HepG2 (cell line): ENCODE measurements around the gene GPATCH4. TPM values are rescaled to one million over a fixed set of nuclear protein-coding genes. Genes with fewer than 3 reads are reported as not detected.

ENCODE experiments used
- ATAC-seq: fragments of 200-7000 bp; cut with Tn5 transposase; 3 replicates; pipeline ENCODE4 v1.9.1; 2020; ENCODE audit warnings: mild to moderate bottlenecking, moderate library complexity
- BruUV-seq: library from RNA; stranded (reverse); fragments of 400-500 nt; replicated peaks from 2 replicates; lab custom pipeline; 2021; lab: Mats Ljungman, UMichigan
- CTCF ChIA-PET: fragments of 300-600 bp; formaldehyde crosslinking; extraction: SDS; loops from one replicate; lab custom pipeline; 2021; ENCODE audit warnings: low total read pairs, inconsistent platforms, low intra/inter-chr PET ratio; lab: Yijun Ruan, JAX
- POLR2A ChIA-PET: fragments of 350-600 bp; sonication (Branson Sonifier 250); formaldehyde crosslinking; loops from one replicate; lab custom pipeline; 2020; ENCODE audit warnings: antibody characterized with exemption, inconsistent platforms; lab: Yijun Ruan, JAX
- DNase-seq: peaks from one replicate; pipeline ENCODE4 v3.0.0-alpha.2; 2015; ENCODE audit warnings: low spot score
- FAIRE-seq: peaks from 3 replicates; lab custom pipeline; 2011; peaks lifted over from hg19 to GRCh38; lab: Jason Lieb, UNC
- H2AFZ ChIP-seq: one replicate; pipeline ENCODE4 v1.6.1; 2011; ENCODE audit warnings: low read length, inconsistent platforms
- H3K27ac ChIP-seq: fragments of 300-600 bp; 3 replicates; pipeline ENCODE4 v1.8.0; 2011; ENCODE audit warnings: mixed run types, mild to moderate bottlenecking, mixed read lengths, low read length, inconsistent platforms; ENCODE audit not compliant: insufficient read depth; ENCODE audit errors: extremely low read length
- H3K27me3 ChIP-seq, 2 experiments: fragments of 200-600 bp in 1 of 2; 2 replicates in 1 of 2; 3 replicates in 1 of 2; pipeline versions ENCODE4 v1.6.0 to v1.8.0; 2011; ENCODE audit warnings: low read length in 2 of 2, mild to moderate bottlenecking in 2 of 2, moderate library complexity in 2 of 2, inconsistent platforms in 1 of 2; ENCODE audit not compliant: insufficient read depth in 2 of 2, control insufficient read depth in 1 of 2
- H3K36me3 ChIP-seq, 2 experiments: fragments of 200-600 bp in 1 of 2; replicated peaks in 1 of 2; 2 replicates in 1 of 2; 3 replicates in 1 of 2; pipeline versions ENCODE4 v1.5.1 to v1.8.0; 2011; ENCODE audit warnings: low read length in 2 of 2, inconsistent platforms in 1 of 2; ENCODE audit not compliant: insufficient read depth in 2 of 2, control insufficient read depth in 1 of 2
- H3K4me1 ChIP-seq: 2 replicates; pipeline ENCODE4 v1.5.1; 2012; ENCODE audit warnings: low read length, inconsistent platforms; ENCODE audit not compliant: insufficient read depth
- H3K4me2 ChIP-seq: 2 replicates; pipeline ENCODE4 v1.6.0; 2011; ENCODE audit warnings: low read depth, low read length, inconsistent platforms
- H3K4me3 ChIP-seq, 3 experiments: fragments of 200-600 bp in 1 of 3; sonication (generic), shearing (Covaris generic) in 1 of 3; replicated peaks in 1 of 3; 2 replicates each; pipeline ENCODE4 v1.5.1; 2011 to 2016; ENCODE audit warnings: low read length in 3 of 3, inconsistent platforms in 2 of 3, low read depth in 2 of 3, mild to moderate bottlenecking in 2 of 3, control low read depth in 1 of 3, mixed read lengths in 1 of 3; ENCODE audit not compliant: insufficient read depth in 1 of 3
- H3K79me2 ChIP-seq: one replicate; pipeline ENCODE4 v1.6.1; 2011; ENCODE audit warnings: low read length, inconsistent platforms; ENCODE audit not compliant: insufficient read depth
- H3K9ac ChIP-seq: 2 replicates; pipeline ENCODE4 v1.6.0; 2011; ENCODE audit warnings: mild to moderate bottlenecking, low read depth, low read length, inconsistent platforms; ENCODE audit not compliant: insufficient read depth
- H3K9me3 ChIP-seq: 2 replicates; pipeline ENCODE4 v1.5.1; 2012; ENCODE audit warnings: mild to moderate bottlenecking, low read length
- H4K20me1 ChIP-seq: 2 replicates; pipeline ENCODE4 v1.6.0; 2011; ENCODE audit warnings: inconsistent platforms, mild to moderate bottlenecking, low read length, moderate library complexity; ENCODE audit not compliant: insufficient read depth
- DNMT1 ChIP-seq: sonication (generic); formaldehyde crosslinking; IDR thresholded peaks from 2 replicates; pipeline ENCODE4 v1.5.1; 2020; ENCODE audit warnings: mild to moderate bottlenecking, missing genetic modification reagents
- GZF1 ChIP-seq: sonication (generic); formaldehyde crosslinking; IDR thresholded peaks from 2 replicates; pipeline ENCODE4 v1.5.1; 2020; ENCODE audit warnings: mild to moderate bottlenecking, missing genetic modification reagents
- KLF15 ChIP-seq: sonication (generic); formaldehyde crosslinking; IDR thresholded peaks from 2 replicates; pipeline ENCODE4 v1.8.1; 2023; ENCODE audit warnings: borderline replicate concordance, mild to moderate bottlenecking, inconsistent platforms, missing genetic modification reagents, mixed read lengths
- PHF21A ChIP-seq: sonication (generic); formaldehyde crosslinking; IDR thresholded peaks from 2 replicates; pipeline ENCODE4 v1.5.0; 2020; ENCODE audit warnings: mild to moderate bottlenecking, missing genetic modification reagents
- POLR2G ChIP-seq: fragments of 200-400 bp; formaldehyde crosslinking; IDR thresholded peaks from 2 replicates; pipeline ENCODE4 v1.6.1; 2018; ENCODE audit warnings: mild to moderate bottlenecking, low read depth, low read length, moderate library complexity
- RELA ChIP-seq: sonication (generic); formaldehyde crosslinking; IDR thresholded peaks from 2 replicates; pipeline ENCODE4 v1.4.0; 2020; ENCODE audit warnings: missing genetic modification reagents
- THAP11 ChIP-seq: IDR thresholded peaks from 2 replicates; pipeline ENCODE4 v1.6.1; 2016; ENCODE audit warnings: missing biosample characterization, missing genetic modification reagents
- ZNF138 ChIP-seq: sonication (generic); formaldehyde crosslinking; IDR thresholded peaks from 2 replicates; pipeline ENCODE4 v1.5.0; 2020; ENCODE audit warnings: mild to moderate bottlenecking, low read depth, missing genetic modification reagents
- ZNF530 ChIP-seq: sonication (generic); formaldehyde crosslinking; IDR thresholded peaks from 2 replicates; pipeline ENCODE4 v1.5.0; 2020; ENCODE audit warnings: low read depth, mild to moderate bottlenecking, missing genetic modification reagents
- ZNF792 ChIP-seq: IDR thresholded peaks from 2 replicates; pipeline ENCODE4 v1.6.1; 2016
- WGBS: methylation state at CpG from one replicate; pipeline ENCODE4 v1.1.6; 2017; ENCODE audit warnings: low lambda C conversion rate; 5-methylcytosine and 5-hydroxymethylcytosine counted together
- in situ Hi-C: cut with HindIII; loops from 2 replicates; pipeline ENCODE4 v1.10.0; 2017; ENCODE audit warnings: low pct_unique_long_range_greater_than_20kb; ENCODE audit not compliant: extremely low pct_ligation_motif_present
- intact Hi-C: fragments of 100-400 bp; cut with micrococcal nuclease; formaldehyde crosslinking; loops from one replicate; pipeline ENCODE4 v1.10.0; 2022; ENCODE audit not compliant: unreplicated experiment
- polyA plus RNA-seq, 8 experiments: library from polyadenylated mRNA; depleted of rRNA in 3 of 8; stranded (reverse) in 7 of 8; unstranded in 1 of 8; fragments of >200 nt; fragmentation: Illumina TruSeq in 4 of 8; extraction: Trizol in 4 of 8; gene quantifications; 2 replicates each; pipeline versions ENCODE4 v1.2.1 to v1.2.3, GENCODE V29; 2011 to 2016; ENCODE audit warnings: low read depth in 4 of 8, missing spikeins in 1 of 8, mixed read lengths in 1 of 8; ENCODE audit not compliant: insufficient read depth in 1 of 8
- total RNA-seq, 5 experiments: library from RNA; depleted of rRNA; stranded (reverse); fragments of >200 nt; fragmentation: Illumina TruSeq; extraction: Trizol; gene quantifications; 2 replicates each; pipeline ENCODE4 v1.2.3, GENCODE V29; 2016; ENCODE audit warnings: low read depth in 1 of 5
- TF ChIP-seq, protein P1 (sequence below), 2 experiments: fragments of 450-650 bp in 1 of 2; sonication (generic) in 1 of 2; formaldehyde crosslinking; IDR thresholded peaks; 2 replicates each; pipeline versions ENCODE4 v1.5.0 to v1.8.0; 2020 to 2022; ENCODE audit warnings: mild to moderate bottlenecking in 1 of 2, missing genetic modification reagents in 1 of 2
- TF ChIP-seq, protein P2 (sequence below): sonication (generic); formaldehyde crosslinking; IDR thresholded peaks from 2 replicates; pipeline ENCODE4 v1.5.0; 2020; ENCODE audit warnings: missing genetic modification reagents
- TF ChIP-seq, protein P3 (sequence below): sonication (generic); formaldehyde crosslinking; IDR thresholded peaks from 2 replicates; pipeline ENCODE4 v1.4.0; 2020; ENCODE audit warnings: low read depth, mild to moderate bottlenecking, missing genetic modification reagents
- TF ChIP-seq, protein P4 (sequence below): sonication (generic); formaldehyde crosslinking; IDR thresholded peaks from 2 replicates; pipeline ENCODE4 v1.4.0; 2020; ENCODE audit warnings: missing genetic modification reagents, borderline replicate concordance
- TF ChIP-seq, protein P5 (sequence below): sonication (generic); formaldehyde crosslinking; IDR thresholded peaks from 2 replicates; pipeline ENCODE4 v1.5.0; 2020; ENCODE audit warnings: missing genetic modification reagents

Gene GPATCH4
- total and polyA plus RNA-seq, 2 of the 13 experiments (the other 11 are each of a cell fraction or from before 2014, with no cell fraction given): 19.2 to 37.9 TPM

DNA sequence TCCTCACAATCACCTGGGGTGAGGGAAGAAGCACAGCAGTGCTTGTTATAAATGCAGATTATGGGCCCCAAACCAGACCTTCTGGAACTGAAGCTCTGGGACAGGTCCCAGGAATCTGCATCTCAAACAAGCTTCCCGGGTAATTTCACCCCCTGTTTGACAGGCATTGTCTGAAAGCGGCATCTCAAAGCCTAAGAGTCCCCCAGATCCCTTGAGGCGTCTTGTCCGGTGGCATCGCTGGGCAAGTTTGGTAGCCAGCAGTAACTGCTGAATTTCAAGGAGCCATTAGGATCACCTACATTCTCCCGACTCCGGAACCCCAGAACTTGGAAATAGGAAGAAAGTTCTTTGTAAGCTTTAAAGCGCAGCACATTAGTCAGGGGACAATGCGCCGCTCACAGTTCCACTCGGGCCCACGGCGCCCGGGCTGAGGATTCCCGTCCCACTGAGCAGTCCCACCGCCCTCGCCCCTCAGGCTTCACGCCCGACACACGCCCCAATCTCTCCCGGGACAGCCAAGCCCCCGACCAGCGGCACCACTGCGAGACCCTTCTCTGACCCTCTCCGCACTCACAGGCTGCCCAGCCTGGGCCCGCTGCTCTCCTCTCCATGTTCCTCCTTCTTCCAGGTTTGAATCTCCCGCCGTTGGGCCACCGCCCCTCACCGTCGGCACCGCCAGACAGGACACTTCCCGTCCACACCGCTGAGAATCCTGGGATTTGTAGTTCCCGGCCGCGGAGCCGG is 29.2 kb downstream of the GPATCH4 start, which contains the start of gene IQGAP3:
Gene IQGAP3 (minus strand): TSS at position 647 of the 744 bp plus-strand sequence. CDS start 36 bp downstream, at position 611.
- CTCF ChIA-PET: no interaction called here
- TF ChIP-seq KLF15 (CRISPR knock-in tag) (peak; percentile 74; the same call in 1 of the 2 replicates), RELA (CRISPR knock-in tag) (no peak), ZNF530 (CRISPR knock-in tag) (no peak), THAP11 (peak; percentile 100), PHF21A (CRISPR knock-in tag) (no peak), GZF1 (CRISPR knock-in tag) (no peak), POLR2G (no peak), ZNF792 (CRISPR knock-in tag) (no peak), ZNF138 (CRISPR knock-in tag) (no peak), DNMT1 (CRISPR knock-in tag) (no peak)
- TF ChIP-seq, protein P1, sequence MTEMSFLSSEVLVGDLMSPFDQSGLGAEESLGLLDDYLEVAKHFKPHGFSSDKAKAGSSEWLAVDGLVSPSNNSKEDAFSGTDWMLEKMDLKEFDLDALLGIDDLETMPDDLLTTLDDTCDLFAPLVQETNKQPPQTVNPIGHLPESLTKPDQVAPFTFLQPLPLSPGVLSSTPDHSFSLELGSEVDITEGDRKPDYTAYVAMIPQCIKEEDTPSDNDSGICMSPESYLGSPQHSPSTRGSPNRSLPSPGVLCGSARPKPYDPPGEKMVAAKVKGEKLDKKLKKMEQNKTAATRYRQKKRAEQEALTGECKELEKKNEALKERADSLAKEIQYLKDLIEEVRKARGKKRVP (CRISPR knock-in tag; IDR thresholded peaks at IDR 0.05): peak in 1 of 2 experiments; percentile 77; a peak in 2 of 4 replicates
- TF ChIP-seq, protein P2, sequence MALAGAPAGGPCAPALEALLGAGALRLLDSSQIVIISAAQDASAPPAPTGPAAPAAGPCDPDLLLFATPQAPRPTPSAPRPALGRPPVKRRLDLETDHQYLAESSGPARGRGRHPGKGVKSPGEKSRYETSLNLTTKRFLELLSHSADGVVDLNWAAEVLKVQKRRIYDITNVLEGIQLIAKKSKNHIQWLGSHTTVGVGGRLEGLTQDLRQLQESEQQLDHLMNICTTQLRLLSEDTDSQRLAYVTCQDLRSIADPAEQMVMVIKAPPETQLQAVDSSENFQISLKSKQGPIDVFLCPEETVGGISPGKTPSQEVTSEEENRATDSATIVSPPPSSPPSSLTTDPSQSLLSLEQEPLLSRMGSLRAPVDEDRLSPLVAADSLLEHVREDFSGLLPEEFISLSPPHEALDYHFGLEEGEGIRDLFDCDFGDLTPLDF (CRISPR knock-in tag): peak; percentile 95
- TF ChIP-seq, protein P3, sequence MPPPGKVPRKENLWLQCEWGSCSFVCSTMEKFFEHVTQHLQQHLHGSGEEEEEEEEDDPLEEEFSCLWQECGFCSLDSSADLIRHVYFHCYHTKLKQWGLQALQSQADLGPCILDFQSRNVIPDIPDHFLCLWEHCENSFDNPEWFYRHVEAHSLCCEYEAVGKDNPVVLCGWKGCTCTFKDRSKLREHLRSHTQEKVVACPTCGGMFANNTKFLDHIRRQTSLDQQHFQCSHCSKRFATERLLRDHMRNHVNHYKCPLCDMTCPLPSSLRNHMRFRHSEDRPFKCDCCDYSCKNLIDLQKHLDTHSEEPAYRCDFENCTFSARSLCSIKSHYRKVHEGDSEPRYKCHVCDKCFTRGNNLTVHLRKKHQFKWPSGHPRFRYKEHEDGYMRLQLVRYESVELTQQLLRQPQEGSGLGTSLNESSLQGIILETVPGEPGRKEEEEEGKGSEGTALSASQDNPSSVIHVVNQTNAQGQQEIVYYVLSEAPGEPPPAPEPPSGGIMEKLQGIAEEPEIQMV (CRISPR knock-in tag): no peak
- TF ChIP-seq, protein P4, sequence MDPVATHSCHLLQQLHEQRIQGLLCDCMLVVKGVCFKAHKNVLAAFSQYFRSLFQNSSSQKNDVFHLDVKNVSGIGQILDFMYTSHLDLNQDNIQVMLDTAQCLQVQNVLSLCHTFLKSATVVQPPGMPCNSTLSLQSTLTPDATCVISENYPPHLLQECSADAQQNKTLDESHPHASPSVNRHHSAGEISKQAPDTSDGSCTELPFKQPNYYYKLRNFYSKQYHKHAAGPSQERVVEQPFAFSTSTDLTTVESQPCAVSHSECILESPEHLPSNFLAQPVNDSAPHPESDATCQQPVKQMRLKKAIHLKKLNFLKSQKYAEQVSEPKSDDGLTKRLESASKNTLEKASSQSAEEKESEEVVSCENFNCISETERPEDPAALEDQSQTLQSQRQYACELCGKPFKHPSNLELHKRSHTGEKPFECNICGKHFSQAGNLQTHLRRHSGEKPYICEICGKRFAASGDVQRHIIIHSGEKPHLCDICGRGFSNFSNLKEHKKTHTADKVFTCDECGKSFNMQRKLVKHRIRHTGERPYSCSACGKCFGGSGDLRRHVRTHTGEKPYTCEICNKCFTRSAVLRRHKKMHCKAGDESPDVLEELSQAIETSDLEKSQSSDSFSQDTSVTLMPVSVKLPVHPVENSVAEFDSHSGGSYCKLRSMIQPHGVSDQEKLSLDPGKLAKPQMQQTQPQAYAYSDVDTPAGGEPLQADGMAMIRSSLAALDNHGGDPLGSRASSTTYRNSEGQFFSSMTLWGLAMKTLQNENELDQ: no peak
- TF ChIP-seq, protein P5, sequence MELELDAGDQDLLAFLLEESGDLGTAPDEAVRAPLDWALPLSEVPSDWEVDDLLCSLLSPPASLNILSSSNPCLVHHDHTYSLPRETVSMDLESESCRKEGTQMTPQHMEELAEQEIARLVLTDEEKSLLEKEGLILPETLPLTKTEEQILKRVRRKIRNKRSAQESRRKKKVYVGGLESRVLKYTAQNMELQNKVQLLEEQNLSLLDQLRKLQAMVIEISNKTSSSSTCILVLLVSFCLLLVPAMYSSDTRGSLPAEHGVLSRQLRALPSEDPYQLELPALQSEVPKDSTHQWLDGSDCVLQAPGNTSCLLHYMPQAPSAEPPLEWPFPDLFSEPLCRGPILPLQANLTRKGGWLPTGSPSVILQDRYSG: no peak

More for the DNA sequence above, 29.2 kb downstream of the GPATCH4 start, which contains the start of gene IQGAP3:
- Histone ChIP-seq H3K27me3 (peaks cover 0 to 12% of the 10 kb centered on the region in 2 experiments; a peak in 1 of 5 replicates), H3K4me3 (peak within 1 kb of the TSS; percentile 85 to 95 (median 89)), H3K9me3 (no peaks in the 10 kb centered on the region), H3K4me1 (peaks cover 24% of the 10 kb centered on the region), H3K4me2 (peak within 1 kb of the TSS; percentile 89), H3K36me3 (peaks cover 1 to 12% of the 10 kb centered on the region in 2 experiments; a peak in 3 of 5 replicates), H4K20me1 (no peaks in the 10 kb centered on the region), H3K79me2 (peaks cover 4% of the 10 kb centered on the region), H2AFZ (peak within 1 kb of the TSS; percentile 9), H3K27ac (peak within 1 kb of the TSS; percentile 21), H3K9ac (peak within 1 kb of the TSS; percentile 70)
- in situ Hi-C loops (no loop called here), intact Hi-C loops (loop anchor here (1.0 kb wide), 1 partner anchor 21 kb away; no protein-coding TSS in a partner anchor)
- 1% methylated on average over 19 of the region's 38 CpGs for WGBS
- peak; percentile 75 for DNase-seq
- peak; percentile 18 for FAIRE-seq
- TSS peak; percentile 90 for BruUV-seq
- POLR2A ChIA-PET: no interaction called here
- peak; percentile 100 for ATAC-seq
